ENCODE results near the gene GYG1.
A peak's percentile ranks its signal among the peaks of the same experiment; 100 is the strongest.

The GYG1 gene

DNA sequence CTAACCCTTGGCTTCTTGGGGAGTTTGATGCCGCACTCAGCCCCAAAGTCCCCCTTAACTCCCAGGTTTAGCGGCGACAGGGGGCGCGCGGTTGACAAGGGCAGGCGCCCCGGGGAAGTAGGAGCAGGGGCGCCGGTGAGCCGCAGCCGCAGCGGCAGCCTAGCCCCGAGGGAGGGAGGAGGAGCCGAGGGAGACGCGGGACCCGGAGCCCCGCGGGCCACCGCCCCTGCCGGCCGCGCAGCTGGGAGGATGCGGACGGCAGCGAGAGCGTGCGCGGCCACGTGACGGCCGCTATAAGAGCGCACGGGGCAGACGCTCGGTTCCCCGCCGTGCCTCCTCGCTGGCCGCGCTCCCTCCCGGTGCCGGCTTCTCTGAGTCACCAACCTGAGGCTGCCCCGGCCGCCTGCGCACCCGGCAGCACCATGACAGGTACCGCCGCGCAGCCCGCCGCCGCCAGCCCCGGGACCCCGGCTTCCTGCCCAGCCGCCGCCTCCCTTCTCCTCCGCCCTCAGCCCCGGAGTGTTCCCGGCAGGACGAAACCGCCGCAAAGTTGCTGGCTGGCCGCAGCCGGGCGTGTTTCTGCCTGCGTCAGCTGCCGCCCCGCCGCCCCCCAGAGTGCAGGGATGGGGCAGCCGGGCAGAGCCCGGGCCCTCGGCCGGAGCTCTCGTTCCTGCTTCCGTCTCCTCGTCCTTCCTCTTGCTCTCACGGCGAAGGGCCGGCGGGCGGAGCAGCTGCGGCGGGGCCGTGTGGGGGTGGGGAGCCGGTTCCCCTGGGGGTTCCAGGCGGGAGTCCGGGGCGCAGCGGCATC lies at the start of gene GYG1:
TSS of gene GYG1 (plus strand) at position 322 of the 808 bp plus-strand sequence. CDS start at position 423, 101 bp downstream.
- peaks cover 15% of the 10 kb centered on the region for H3K4me1 ChIP-seq (ENCODE audit: low read length)
- no peaks in the 10 kb centered on the region for H3K9me3 ChIP-seq (replicated peaks; ENCODE audit: insufficient read depth, low read length)
- H2AFZ ChIP-seq (ENCODE audit: low read length), result peak within 1 kb of the TSS; percentile 68
- H3K4me3 ChIP-seq (ENCODE audit: low read length), result peak within 1 kb of the TSS; percentile 83
- H3K27me3 ChIP-seq (replicated peaks; ENCODE audit: insufficient read depth, low read length), result no peaks in the 10 kb centered on the region
- H3K9me2 ChIP-seq (replicated peaks; ENCODE audit: insufficient read depth, low read length), result no peaks in the 10 kb centered on the region
- peak within 1 kb of the TSS; percentile 94 for H3K9ac ChIP-seq (ENCODE audit: low read length)
- TF ChIP-seq EZH2 (optimal IDR thresholded peaks at IDR 0.05; ENCODE audit: low read depth, low read length), result no peak
- TF ChIP-seq, protein P1, sequence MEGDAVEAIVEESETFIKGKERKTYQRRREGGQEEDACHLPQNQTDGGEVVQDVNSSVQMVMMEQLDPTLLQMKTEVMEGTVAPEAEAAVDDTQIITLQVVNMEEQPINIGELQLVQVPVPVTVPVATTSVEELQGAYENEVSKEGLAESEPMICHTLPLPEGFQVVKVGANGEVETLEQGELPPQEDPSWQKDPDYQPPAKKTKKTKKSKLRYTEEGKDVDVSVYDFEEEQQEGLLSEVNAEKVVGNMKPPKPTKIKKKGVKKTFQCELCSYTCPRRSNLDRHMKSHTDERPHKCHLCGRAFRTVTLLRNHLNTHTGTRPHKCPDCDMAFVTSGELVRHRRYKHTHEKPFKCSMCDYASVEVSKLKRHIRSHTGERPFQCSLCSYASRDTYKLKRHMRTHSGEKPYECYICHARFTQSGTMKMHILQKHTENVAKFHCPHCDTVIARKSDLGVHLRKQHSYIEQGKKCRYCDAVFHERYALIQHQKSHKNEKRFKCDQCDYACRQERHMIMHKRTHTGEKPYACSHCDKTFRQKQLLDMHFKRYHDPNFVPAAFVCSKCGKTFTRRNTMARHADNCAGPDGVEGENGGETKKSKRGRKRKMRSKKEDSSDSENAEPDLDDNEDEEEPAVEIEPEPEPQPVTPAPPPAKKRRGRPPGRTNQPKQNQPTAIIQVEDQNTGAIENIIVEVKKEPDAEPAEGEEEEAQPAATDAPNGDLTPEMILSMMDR (IDR thresholded peaks at IDR 0.05; ENCODE audit: low read length), result peak; percentile 50
- H4K20me1 ChIP-seq (ENCODE audit: insufficient read depth, low read length), result no peaks in the 10 kb centered on the region
- H3K4me2 ChIP-seq (ENCODE audit: low read depth, low read length), result peak within 1 kb of the TSS; percentile 59
- DNase-seq, result peak; percentile 90
- H3K36me3 ChIP-seq (replicated peaks; ENCODE audit: insufficient read depth, low read length), result peaks cover 4% of the 10 kb centered on the region; the same call in 1 of the 2 replicates
- peak within 1 kb of the TSS; percentile 80 for H3K27ac ChIP-seq (ENCODE audit: low read length)
- peaks cover 15% of the 10 kb centered on the region for H3F3A ChIP-seq (ENCODE audit: insufficient read depth, low read length)
- H3K79me2 ChIP-seq (ENCODE audit: low read length), result peaks cover 40% of the 10 kb centered on the region

DNA sequence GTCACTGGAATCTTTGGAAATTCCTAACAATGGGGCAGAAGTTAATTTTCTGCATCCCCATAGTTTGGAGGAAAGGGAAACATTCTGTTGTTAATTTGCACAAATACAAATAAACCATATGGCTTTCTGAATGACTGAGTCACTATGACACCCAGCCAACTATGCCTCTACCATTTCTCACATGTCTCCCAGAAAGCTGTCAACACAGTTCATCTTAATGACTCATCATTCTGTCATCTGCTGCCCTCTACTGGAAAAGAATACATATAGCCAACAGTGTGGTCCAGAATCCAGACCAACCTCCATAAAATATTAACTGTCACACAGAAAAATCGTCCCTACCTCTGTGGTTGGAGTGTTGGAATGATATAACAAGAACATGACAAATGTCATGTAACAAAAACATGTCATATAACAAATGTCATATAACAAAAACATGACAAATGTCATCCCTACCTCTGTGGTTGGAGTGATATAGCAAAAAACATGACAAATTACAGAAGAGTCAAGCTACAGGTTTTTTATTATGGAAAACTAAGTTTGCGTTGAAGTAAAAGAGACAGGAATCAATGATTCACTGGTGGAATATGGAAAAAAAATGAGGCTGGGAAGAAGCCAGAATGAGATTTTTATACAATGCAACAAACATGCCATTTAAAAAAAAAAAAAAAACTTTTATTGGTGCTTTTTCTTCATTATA lies 47.7 kb upstream of the GYG1 start:
- H3F3A ChIP-seq (ENCODE audit: insufficient read depth, low read length), result no peaks in the 10 kb centered on the region
- H3K79me2 ChIP-seq (ENCODE audit: low read length), result no peaks in the 10 kb centered on the region
- H3K4me2 ChIP-seq (ENCODE audit: low read depth, low read length), result no peak overlapping the region
- DNase-seq, result peak; percentile 86
- no peak overlapping the region for H2AFZ ChIP-seq (ENCODE audit: low read length)
- no peaks in the 10 kb centered on the region for H3K4me1 ChIP-seq (ENCODE audit: low read length)
- H4K20me1 ChIP-seq (ENCODE audit: insufficient read depth, low read length), result no peaks in the 10 kb centered on the region
- H3K9ac ChIP-seq (ENCODE audit: low read length), result no peak overlapping the region
- H3K36me3 ChIP-seq (replicated peaks; ENCODE audit: insufficient read depth, low read length), result no peaks in the 10 kb centered on the region
- no peaks in the 10 kb centered on the region for H3K27me3 ChIP-seq (replicated peaks; ENCODE audit: insufficient read depth, low read length)
- H3K27ac ChIP-seq (ENCODE audit: low read length), result no peak overlapping the region
- no peaks in the 10 kb centered on the region for H3K9me2 ChIP-seq (replicated peaks; ENCODE audit: insufficient read depth, low read length)
- no peak overlapping the region for H3K4me3 ChIP-seq (ENCODE audit: low read length)
- TF ChIP-seq EZH2 (optimal IDR thresholded peaks at IDR 0.05; ENCODE audit: low read depth, low read length) (no peak), EZH2phosphoT487 (IDR thresholded peaks at IDR 0.05; ENCODE audit: low read length) (no peak)
- TF ChIP-seq, protein P1 (IDR thresholded peaks at IDR 0.05; ENCODE audit: low read length), result peak; percentile 87
- no peaks in the 10 kb centered on the region for H3K9me3 ChIP-seq (replicated peaks; ENCODE audit: insufficient read depth, low read length)

DNA sequence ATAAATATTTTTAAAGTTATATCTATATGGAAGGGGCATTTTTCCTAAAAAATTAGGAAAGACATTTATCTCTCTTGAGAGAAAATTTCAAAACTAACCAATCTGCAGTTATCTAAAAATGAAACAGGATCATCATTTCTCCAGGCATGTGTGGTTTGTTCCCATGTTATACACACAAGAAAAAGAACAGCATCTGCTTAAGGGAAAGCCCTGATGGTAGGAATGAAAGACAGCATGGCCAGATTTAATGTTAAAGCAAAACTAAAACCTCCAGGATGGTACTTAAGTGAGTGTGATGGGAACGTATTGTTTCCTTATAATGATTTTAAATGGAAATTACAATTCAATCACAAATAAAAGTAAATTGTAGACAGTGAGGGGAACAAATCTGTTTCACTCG lies 46.2 kb upstream of the GYG1 start:
- TF ChIP-seq EZH2 (optimal IDR thresholded peaks at IDR 0.05; ENCODE audit: low read depth, low read length), result no peak
- no peak for TF ChIP-seq EZH2phosphoT487 (IDR thresholded peaks at IDR 0.05; ENCODE audit: low read length)
- TF ChIP-seq, protein P1 (IDR thresholded peaks at IDR 0.05; ENCODE audit: low read length), result no peak
- H4K20me1 ChIP-seq (ENCODE audit: insufficient read depth, low read length), result no peaks in the 10 kb centered on the region

More for the DNA sequence above, 46.2 kb upstream of the GYG1 start:
- H3K36me3 ChIP-seq (replicated peaks; ENCODE audit: insufficient read depth, low read length), result no peaks in the 10 kb centered on the region
- H3K9me3 ChIP-seq (replicated peaks; ENCODE audit: insufficient read depth, low read length), result no peaks in the 10 kb centered on the region
- no peak overlapping the region for H3K4me3 ChIP-seq (ENCODE audit: low read length)
- no peaks in the 10 kb centered on the region for H3K9me2 ChIP-seq (replicated peaks; ENCODE audit: insufficient read depth, low read length)
- no peak overlapping the region for H3K4me2 ChIP-seq (ENCODE audit: low read depth, low read length)
- H3K27me3 ChIP-seq (replicated peaks; ENCODE audit: insufficient read depth, low read length), result no peaks in the 10 kb centered on the region
- no peaks in the 10 kb centered on the region for H3F3A ChIP-seq (ENCODE audit: insufficient read depth, low read length)
- H3K79me2 ChIP-seq (ENCODE audit: low read length), result no peaks in the 10 kb centered on the region
- H3K4me1 ChIP-seq (ENCODE audit: low read length), result no peaks in the 10 kb centered on the region
- H3K27ac ChIP-seq (ENCODE audit: low read length), result no peak overlapping the region
- DNase-seq, result no peak
- H2AFZ ChIP-seq (ENCODE audit: low read length), result no peak overlapping the region
- no peak overlapping the region for H3K9ac ChIP-seq (ENCODE audit: low read length)
